ENCODE results near the gene SH3RF3. TPM values are rescaled to one million over a fixed set of nuclear protein-coding genes. Genes with fewer than 3 reads are reported as not detected.

SH3RF3 gene
- total and polyA plus RNA-seq, 4 donors = 2.9 to 9.7 (median 8.6) TPM

- Histone ChIP-seq H3K4me1 (ENCODE audit: control insufficient read depth in 5 of 5, insufficient read depth in 5 of 5, low read length in 5 of 5) (peaks cover 0 to 40% (median 19%) of the 10 kb centered on the region in 5 donors), H3K27ac (ENCODE audit: low read depth in 1 of 2, low read length in 1 of 2) (no peak overlapping the region), H3K36me3 (ENCODE audit: control insufficient read depth in 4 of 4, insufficient read depth in 4 of 4, low read length in 4 of 4) (no peaks in the 10 kb centered on the region), H3K9me3 (ENCODE audit: control insufficient read depth in 4 of 4, insufficient read depth in 3 of 4, low read length in 3 of 4) (no peaks in the 10 kb centered on the region), H3K4me3 (no peak overlapping the region), H3K27me3 (ENCODE audit: control insufficient read depth in 3 of 3, insufficient read depth in 3 of 3, low read length in 2 of 3) (no peaks in the 10 kb centered on the region), H3K9ac (ENCODE audit: insufficient read depth in 1 of 2, low read length in 2 of 2) (no peak overlapping the region)
- 68 to 83% methylated on average over 4 of the region's 4 CpGs for WGBS, 2 donors
- DNase-seq = no peak
- TF ChIP-seq CTCF (IDR thresholded peaks at IDR 0.05; ENCODE audit: control extremely low read depth, extremely low read depth) = no peak
- no peak for ATAC-seq (ENCODE audit: insufficient read depth, low FRiP score)
Observed at GRCh38 chr2:109330056-109330455, 201.1 kb downstream of the SH3RF3 start.

GRCh38 chr2:109331081-109331480 lies 202.1 kb downstream of the SH3RF3 start:
- Histone ChIP-seq H3K9me3 (ENCODE audit: control insufficient read depth in 4 of 4, insufficient read depth in 3 of 4, low read length in 3 of 4) (no peaks in the 10 kb centered on the region), H3K27ac (ENCODE audit: low read depth in 1 of 2, low read length in 1 of 2) (peak overlapping the region in 1 of 2 donors; percentile 57), H3K4me1 (ENCODE audit: control insufficient read depth in 5 of 5, insufficient read depth in 5 of 5, low read length in 5 of 5) (peaks cover 0 to 39% (median 16%) of the 10 kb centered on the region in 5 donors), H3K27me3 (ENCODE audit: control insufficient read depth in 3 of 3, insufficient read depth in 3 of 3, low read length in 2 of 3) (no peaks in the 10 kb centered on the region), H3K4me3 (no peak overlapping the region), H3K36me3 (ENCODE audit: control insufficient read depth in 4 of 4, insufficient read depth in 4 of 4, low read length in 4 of 4) (no peaks in the 10 kb centered on the region), H3K9ac (ENCODE audit: insufficient read depth in 1 of 2, low read length in 2 of 2) (no peak overlapping the region)
- ATAC-seq (ENCODE audit: insufficient read depth, low FRiP score) (no peak), DNase-seq (peak; percentile 49 to 76 (median 69))
- WGBS, 2 donors = 26 to 47% methylated on average over 4 of the region's 4 CpGs
- no peak for TF ChIP-seq CTCF (IDR thresholded peaks at IDR 0.05; ENCODE audit: control extremely low read depth, extremely low read depth)

- Histone ChIP-seq H3K9ac (ENCODE audit: insufficient read depth in 1 of 2, low read length in 2 of 2) (no peak overlapping the region), H3K4me3 (no peak overlapping the region), H3K27me3 (ENCODE audit: control insufficient read depth in 3 of 3, insufficient read depth in 3 of 3, low read length in 2 of 3) (no peaks in the 10 kb centered on the region), H3K9me3 (ENCODE audit: control insufficient read depth in 4 of 4, insufficient read depth in 3 of 4, low read length in 3 of 4) (no peaks in the 10 kb centered on the region), H3K27ac (ENCODE audit: low read depth in 1 of 2, low read length in 1 of 2) (peak overlapping the region; percentile 58 to 87), H3K36me3 (ENCODE audit: control insufficient read depth in 4 of 4, insufficient read depth in 4 of 4, low read length in 4 of 4) (no peaks in the 10 kb centered on the region), H3K4me1 (ENCODE audit: control insufficient read depth in 5 of 5, insufficient read depth in 5 of 5, low read length in 5 of 5) (peaks cover 0 to 46% (median 17%) of the 10 kb centered on the region in 5 donors)
- WGBS, 2 donors = 34 to 35% methylated on average over 24 of the region's 24 CpGs
- peak; percentile 71 for ATAC-seq (ENCODE audit: insufficient read depth, low FRiP score)
- TF ChIP-seq CTCF (IDR thresholded peaks at IDR 0.05; ENCODE audit: control extremely low read depth, extremely low read depth) = no peak
- DNase-seq = peak in 1 of 3 donors; percentile 42
Observed at GRCh38 chr2:109331896-109332848, 203.2 kb downstream of the SH3RF3 start.

Data from lung (tissue), 12 donors.